HEK293T (cell line): ENCODE results near the gene FADS6.

Experiments
- ARNT ChIP-seq: fragments of 450-650 bp; IDR thresholded peaks from 2 replicates; pipeline ENCODE4 v1.6.1; 2017; ENCODE audit warnings: mild to moderate bottlenecking
- L3MBTL2 ChIP-seq: fragments of 450-650 bp; conservative IDR thresholded peaks from 2 replicates; pipeline ENCODE4 v1.6.1; 2016; ENCODE audit warnings: mild to moderate bottlenecking
- SP1 ChIP-seq: fragments of 450-650 bp; IDR thresholded peaks from 2 replicates; pipeline ENCODE4 v1.6.1; 2017
- TARDBP ChIP-seq: fragments of 450-650 bp; IDR thresholded peaks from 2 replicates; pipeline ENCODE4 v1.6.1; 2016
- TF ChIP-seq, protein P1 (sequence below): fragments of 450-650 bp; IDR thresholded peaks from 2 replicates; pipeline ENCODE4 v1.6.1; 2016

DNA sequence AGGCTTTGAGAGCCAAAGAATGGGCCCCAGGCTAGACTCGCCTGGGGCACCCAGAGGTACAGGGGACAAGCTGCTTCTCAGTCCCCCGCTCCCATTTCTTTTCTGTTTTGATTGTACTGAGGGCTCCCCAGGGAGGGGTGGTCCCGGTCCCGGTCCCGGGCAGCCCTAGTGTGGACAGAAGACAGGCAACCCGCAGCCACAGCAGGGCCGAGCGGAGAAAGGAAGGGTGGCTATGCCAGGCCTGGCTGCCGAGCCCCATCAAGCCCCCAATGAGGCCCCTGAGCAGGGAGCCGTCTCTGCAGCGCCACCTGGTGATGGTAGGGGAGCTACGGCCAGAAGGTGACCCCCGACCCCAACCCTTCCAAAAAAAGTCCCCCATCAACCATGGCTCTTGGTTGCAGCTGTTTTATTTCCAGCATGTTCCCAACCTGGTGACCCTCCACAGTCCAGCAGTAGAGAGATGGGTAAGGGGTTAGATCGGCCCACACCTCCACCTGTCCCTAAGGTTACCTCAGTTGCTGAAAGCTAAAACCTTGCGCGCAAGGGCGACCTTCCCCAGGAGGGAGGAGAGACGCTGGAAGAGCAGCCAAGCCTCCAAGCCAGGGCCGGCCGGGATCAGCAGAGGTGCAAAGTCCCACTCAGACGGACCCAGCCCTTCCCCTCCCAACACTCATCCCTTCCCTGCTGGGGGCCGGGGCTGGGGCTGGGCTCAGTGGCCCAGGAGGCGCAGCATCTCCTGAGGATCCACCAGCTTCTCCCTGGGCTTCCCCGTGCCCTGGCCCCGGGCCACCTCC, 31.1 kb downstream of the FADS6 start:
- TF ChIP-seq ARNT (no peak), L3MBTL2 (no peak), SP1 (no peak), TARDBP (no peak)
- TF ChIP-seq, protein P1, sequence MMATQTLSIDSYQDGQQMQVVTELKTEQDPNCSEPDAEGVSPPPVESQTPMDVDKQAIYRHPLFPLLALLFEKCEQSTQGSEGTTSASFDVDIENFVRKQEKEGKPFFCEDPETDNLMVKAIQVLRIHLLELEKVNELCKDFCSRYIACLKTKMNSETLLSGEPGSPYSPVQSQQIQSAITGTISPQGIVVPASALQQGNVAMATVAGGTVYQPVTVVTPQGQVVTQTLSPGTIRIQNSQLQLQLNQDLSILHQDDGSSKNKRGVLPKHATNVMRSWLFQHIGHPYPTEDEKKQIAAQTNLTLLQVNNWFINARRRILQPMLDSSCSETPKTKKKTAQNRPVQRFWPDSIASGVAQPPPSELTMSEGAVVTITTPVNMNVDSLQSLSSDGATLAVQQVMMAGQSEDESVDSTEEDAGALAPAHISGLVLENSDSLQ = no peak
